HepG2 (cell line): Measurements from ENCODE around the gene SYS1. TPM values are rescaled to one million over a fixed set of nuclear protein-coding genes. Genes with fewer than 3 reads are reported as not detected.
A peak's percentile ranks its signal among the peaks of the same experiment; 100 is the strongest.

Experiments
- ARNT2 ChIP-seq: sonication (generic); formaldehyde crosslinking; IDR thresholded peaks from 2 replicates; pipeline ENCODE4 v1.8.0; 2022; ENCODE audit warnings: mild to moderate bottlenecking, low read depth, missing genetic modification reagents, moderate library complexity
- NKX3-1 ChIP-seq: sonication (generic); formaldehyde crosslinking; IDR thresholded peaks from 2 replicates; pipeline ENCODE4 v1.5.0; 2020; ENCODE audit warnings: missing genetic modification reagents
- PHB2 ChIP-seq: fragments of 450-650 bp; IDR thresholded peaks from 2 replicates; pipeline ENCODE4 v1.6.1; 2018; ENCODE audit not compliant: partially characterized antibody
- PHF8 ChIP-seq: sonication (generic); formaldehyde crosslinking; IDR thresholded peaks from 2 replicates; pipeline ENCODE4 v1.5.0; 2020; ENCODE audit warnings: missing genetic modification reagents
- SATB2 ChIP-seq: sonication (generic); formaldehyde crosslinking; IDR thresholded peaks from 2 replicates; pipeline ENCODE4 v1.5.0; 2020; ENCODE audit warnings: missing genetic modification reagents
- ZNF317 ChIP-seq: sonication (generic); formaldehyde crosslinking; IDR thresholded peaks from 2 replicates; pipeline ENCODE4 v1.5.0; 2020; ENCODE audit warnings: mild to moderate bottlenecking, missing genetic modification reagents
- ZNF572 ChIP-seq: sonication (generic); formaldehyde crosslinking; IDR thresholded peaks from 2 replicates; pipeline ENCODE4 v1.5.1; 2020; ENCODE audit warnings: mild to moderate bottlenecking, missing genetic modification reagents
- ZNF672 ChIP-seq: sonication (generic); formaldehyde crosslinking; IDR thresholded peaks from 2 replicates; pipeline ENCODE4 v1.8.1; 2022; ENCODE audit warnings: missing genetic modification reagents
- ZNF720 ChIP-seq: sonication (generic); formaldehyde crosslinking; IDR thresholded peaks from 2 replicates; pipeline ENCODE4 v1.4.0; 2020; ENCODE audit warnings: missing genetic modification reagents
- polyA plus RNA-seq, 8 experiments: library from polyadenylated mRNA; depleted of rRNA in 3 of 8; stranded (reverse) in 7 of 8; unstranded in 1 of 8; fragments of >200 nt; fragmentation: Illumina TruSeq in 4 of 8; extraction: Trizol in 4 of 8; gene quantifications; 2 replicates each; pipeline versions ENCODE4 v1.2.1 to v1.2.3, GENCODE V29; 2011 to 2016; ENCODE audit warnings: low read depth in 4 of 8, missing spikeins in 1 of 8, mixed read lengths in 1 of 8; ENCODE audit not compliant: insufficient read depth in 1 of 8
- total RNA-seq, 5 experiments: library from RNA; depleted of rRNA; stranded (reverse); fragments of >200 nt; fragmentation: Illumina TruSeq; extraction: Trizol; gene quantifications; 2 replicates each; pipeline ENCODE4 v1.2.3, GENCODE V29; 2016; ENCODE audit warnings: low read depth in 1 of 5
- TF ChIP-seq, protein P1 (sequence below): IDR thresholded peaks from 2 replicates; pipeline ENCODE4 v1.4.0; 2020; ENCODE audit warnings: mild to moderate bottlenecking, missing genetic modification reagents
- TF ChIP-seq, protein P2 (sequence below): sonication (generic); formaldehyde crosslinking; IDR thresholded peaks from 2 replicates; pipeline ENCODE4 v1.4.0; 2020; ENCODE audit warnings: mild to moderate bottlenecking, missing genetic modification reagents
- TF ChIP-seq, protein P3 (sequence below): sonication (generic); formaldehyde crosslinking; IDR thresholded peaks from 2 replicates; pipeline ENCODE4 v1.4.0; 2020; ENCODE audit warnings: missing genetic modification reagents
- TF ChIP-seq, protein P4 (sequence below): IDR thresholded peaks from 2 replicates; pipeline ENCODE4 v1.6.1; 2012; ENCODE audit warnings: inconsistent platforms

Gene SYS1
- total and polyA plus RNA-seq, 2 of the 13 experiments (the other 11 are each of a cell fraction or from before 2014, with no cell fraction given), result 38.3 to 65.6 TPM

DNA sequence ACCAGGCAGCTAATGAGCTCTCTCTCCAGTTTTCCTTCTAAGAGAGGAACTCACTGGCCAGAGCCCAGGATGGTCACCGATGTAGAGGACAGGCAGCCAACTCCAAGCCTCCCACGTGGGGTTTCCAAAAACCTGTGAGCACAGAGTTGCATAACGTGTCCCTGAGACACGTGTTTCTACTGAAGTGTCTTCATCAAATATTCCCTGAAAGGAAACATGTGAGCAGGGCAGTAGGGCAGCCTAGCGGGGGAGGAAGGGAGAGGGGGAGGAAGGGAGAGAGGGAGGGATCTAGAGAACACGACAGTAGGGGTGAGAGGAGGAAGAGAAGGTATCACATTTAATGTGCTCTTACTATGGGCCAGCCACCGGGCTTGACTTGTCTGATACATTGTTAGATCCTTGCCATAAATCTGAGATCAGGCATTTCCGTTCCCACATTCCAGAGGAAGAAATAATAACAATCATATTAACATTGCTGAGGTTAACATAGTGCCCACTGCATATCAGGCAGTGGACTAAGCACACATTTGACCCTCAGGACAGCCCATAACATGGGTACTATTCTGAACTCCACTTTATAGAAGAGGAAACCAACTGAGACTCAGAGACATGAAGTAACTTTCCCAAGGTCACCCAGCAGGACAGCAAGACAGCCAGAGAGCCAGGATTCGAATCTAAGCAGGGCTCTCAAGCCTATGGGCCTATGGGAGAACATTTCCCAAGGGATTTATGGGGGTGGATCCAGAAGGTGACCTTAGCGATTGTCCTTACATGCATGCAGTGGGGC, 4.5 kb upstream of the SYS1 start (continued):
- TF ChIP-seq, protein P1, sequence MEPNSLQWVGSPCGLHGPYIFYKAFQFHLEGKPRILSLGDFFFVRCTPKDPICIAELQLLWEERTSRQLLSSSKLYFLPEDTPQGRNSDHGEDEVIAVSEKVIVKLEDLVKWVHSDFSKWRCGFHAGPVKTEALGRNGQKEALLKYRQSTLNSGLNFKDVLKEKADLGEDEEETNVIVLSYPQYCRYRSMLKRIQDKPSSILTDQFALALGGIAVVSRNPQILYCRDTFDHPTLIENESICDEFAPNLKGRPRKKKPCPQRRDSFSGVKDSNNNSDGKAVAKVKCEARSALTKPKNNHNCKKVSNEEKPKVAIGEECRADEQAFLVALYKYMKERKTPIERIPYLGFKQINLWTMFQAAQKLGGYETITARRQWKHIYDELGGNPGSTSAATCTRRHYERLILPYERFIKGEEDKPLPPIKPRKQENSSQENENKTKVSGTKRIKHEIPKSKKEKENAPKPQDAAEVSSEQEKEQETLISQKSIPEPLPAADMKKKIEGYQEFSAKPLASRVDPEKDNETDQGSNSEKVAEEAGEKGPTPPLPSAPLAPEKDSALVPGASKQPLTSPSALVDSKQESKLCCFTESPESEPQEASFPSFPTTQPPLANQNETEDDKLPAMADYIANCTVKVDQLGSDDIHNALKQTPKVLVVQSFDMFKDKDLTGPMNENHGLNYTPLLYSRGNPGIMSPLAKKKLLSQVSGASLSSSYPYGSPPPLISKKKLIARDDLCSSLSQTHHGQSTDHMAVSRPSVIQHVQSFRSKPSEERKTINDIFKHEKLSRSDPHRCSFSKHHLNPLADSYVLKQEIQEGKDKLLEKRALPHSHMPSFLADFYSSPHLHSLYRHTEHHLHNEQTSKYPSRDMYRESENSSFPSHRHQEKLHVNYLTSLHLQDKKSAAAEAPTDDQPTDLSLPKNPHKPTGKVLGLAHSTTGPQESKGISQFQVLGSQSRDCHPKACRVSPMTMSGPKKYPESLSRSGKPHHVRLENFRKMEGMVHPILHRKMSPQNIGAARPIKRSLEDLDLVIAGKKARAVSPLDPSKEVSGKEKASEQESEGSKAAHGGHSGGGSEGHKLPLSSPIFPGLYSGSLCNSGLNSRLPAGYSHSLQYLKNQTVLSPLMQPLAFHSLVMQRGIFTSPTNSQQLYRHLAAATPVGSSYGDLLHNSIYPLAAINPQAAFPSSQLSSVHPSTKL (CRISPR knock-in tag), result peak; percentile 65; the same call in 1 of the 2 replicates
- TF ChIP-seq ARNT2, result no peak
- TF ChIP-seq ZNF572, result 0 out of 2 replicates have a peak, but pooled peaks have one; percentile 22
- TF ChIP-seq PHF8 (CRISPR knock-in tag), result no peak
- TF ChIP-seq ZNF720 (CRISPR knock-in tag), result no peak
- TF ChIP-seq ZNF672, result no peak
- TF ChIP-seq, protein P2, sequence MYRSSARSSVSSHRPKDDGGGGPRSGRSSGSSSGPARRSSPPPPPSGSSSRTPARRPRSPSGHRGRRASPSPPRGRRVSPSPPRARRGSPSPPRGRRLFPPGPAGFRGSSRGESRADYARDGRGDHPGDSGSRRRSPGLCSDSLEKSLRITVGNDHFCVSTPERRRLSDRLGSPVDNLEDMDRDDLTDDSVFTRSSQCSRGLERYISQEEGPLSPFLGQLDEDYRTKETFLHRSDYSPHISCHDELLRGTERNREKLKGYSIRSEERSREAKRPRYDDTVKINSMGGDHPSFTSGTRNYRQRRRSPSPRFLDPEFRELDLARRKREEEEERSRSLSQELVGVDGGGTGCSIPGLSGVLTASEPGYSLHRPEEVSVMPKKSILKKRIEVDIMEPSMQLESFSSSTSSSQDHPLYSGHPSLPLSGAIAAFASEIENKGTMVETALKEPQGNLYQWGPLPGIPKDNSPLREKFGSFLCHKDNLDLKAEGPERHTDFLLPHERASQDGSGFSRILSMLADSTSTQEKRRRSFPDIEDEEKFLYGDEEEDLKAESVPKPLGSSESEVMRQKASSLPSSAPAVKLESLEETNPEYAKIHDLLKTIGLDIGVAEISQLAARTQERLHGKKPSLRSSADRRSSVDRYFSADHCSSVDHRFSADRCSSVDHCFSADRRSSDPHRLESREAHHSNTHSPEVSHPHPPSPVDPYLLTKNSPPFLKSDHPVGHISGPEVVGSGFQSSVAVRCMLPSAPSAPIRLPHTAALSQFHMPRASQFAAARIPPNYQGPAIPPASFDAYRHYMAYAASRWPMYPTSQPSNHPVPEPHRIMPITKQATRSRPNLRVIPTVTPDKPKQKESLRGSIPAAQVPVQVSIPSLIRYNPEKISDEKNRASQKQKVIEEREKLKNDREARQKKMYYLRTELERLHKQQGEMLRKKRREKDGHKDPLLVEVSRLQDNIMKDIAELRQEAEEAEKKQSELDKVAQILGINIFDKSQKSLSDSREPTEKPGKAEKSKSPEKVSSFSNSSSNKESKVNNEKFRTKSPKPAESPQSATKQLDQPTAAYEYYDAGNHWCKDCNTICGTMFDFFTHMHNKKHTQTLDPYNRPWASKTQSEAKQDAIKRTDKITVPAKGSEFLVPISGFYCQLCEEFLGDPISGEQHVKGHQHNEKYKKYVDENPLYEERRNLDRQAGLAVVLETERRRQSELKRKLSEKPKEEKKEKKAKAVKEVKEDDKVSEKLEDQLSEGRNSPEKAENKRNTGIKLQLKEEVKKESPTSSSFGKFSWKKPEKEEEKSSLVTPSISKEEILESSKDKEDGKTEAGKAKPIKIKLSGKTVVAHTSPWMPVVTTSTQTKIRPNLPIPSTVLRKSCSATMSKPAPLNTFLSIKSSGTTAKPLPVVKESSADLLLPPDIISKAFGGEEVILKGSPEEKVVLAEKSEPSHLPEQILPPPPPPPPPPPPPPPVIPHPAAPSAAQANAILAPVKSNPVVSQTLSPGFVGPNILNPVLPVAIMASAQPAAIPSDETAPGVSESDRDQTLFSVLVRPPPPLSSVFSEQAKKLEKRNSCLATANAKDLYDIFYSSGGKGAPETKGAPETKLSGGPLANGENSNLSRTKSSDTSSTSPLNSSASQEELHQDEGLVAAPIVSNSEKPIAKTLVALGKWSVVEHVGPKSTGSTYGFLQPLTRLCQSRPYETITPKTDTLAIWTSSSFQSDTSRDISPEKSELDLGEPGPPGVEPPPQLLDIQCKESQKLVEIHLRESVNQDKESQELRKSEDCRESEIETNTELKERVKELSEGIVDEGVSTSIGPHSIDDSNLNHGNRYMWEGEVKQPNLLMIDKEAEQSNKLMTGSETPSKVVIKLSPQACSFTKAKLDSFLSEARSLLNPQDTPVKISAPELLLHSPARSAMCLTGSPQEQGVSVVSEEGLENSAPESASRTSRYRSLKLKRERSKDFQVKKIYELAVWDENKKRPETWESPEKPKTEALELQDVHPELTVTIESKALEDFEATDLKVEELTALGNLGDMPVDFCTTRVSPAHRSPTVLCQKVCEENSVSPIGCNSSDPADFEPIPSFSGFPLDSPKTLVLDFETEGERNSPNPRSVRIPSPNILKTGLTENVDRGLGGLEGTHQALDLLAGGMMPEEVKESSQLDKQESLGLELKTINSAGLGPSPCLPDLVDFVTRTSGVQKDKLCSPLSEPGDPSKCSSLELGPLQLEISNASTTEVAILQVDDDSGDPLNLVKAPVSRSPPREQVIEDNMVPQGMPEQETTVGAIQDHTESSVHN (CRISPR knock-in tag), result no peak
- no peak for TF ChIP-seq NKX3-1 (CRISPR knock-in tag)
- TF ChIP-seq PHB2, result no peak
- TF ChIP-seq ZNF317 (CRISPR knock-in tag), result 0 out of 2 replicates have a peak, but pooled peaks have one; percentile 50
- TF ChIP-seq, protein P3, sequence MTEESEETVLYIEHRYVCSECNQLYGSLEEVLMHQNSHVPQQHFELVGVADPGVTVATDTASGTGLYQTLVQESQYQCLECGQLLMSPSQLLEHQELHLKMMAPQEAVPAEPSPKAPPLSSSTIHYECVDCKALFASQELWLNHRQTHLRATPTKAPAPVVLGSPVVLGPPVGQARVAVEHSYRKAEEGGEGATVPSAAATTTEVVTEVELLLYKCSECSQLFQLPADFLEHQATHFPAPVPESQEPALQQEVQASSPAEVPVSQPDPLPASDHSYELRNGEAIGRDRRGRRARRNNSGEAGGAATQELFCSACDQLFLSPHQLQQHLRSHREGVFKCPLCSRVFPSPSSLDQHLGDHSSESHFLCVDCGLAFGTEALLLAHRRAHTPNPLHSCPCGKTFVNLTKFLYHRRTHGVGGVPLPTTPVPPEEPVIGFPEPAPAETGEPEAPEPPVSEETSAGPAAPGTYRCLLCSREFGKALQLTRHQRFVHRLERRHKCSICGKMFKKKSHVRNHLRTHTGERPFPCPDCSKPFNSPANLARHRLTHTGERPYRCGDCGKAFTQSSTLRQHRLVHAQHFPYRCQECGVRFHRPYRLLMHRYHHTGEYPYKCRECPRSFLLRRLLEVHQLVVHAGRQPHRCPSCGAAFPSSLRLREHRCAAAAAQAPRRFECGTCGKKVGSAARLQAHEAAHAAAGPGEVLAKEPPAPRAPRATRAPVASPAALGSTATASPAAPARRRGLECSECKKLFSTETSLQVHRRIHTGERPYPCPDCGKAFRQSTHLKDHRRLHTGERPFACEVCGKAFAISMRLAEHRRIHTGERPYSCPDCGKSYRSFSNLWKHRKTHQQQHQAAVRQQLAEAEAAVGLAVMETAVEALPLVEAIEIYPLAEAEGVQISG (CRISPR knock-in tag), result no peak
- TF ChIP-seq, protein P4, sequence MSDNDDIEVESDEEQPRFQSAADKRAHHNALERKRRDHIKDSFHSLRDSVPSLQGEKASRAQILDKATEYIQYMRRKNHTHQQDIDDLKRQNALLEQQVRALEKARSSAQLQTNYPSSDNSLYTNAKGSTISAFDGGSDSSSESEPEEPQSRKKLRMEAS, result peak; percentile 88
- TF ChIP-seq SATB2, result no peak
